Measurements from ENCODE around the gene PPRC1.

- TF ChIP-seq CTCF (IDR thresholded peaks at IDR 0.05; ENCODE audit: insufficient read depth, low read length, poor library complexity, severe bottlenecking) (no peak), EZH2phosphoT487 (conservative IDR thresholded peaks at IDR 0.05; ENCODE audit: low read length) (no peak)
Observed at GRCh38 chr10:102147561-102147960, 14.7 kb downstream of the PPRC1 start.
